WTC11 (cell line): ENCODE data around the gene RUNX2. TPM values are rescaled to one million over a fixed set of nuclear protein-coding genes. Genes with fewer than 3 reads are reported as not detected.

Experiments
- ATAC-seq: fragments of 200-7000 bp; cut with Tn5 transposase; 2 replicates; pipeline ENCODE4 v1.10.0; 2021; ENCODE audit warnings: mild to moderate bottlenecking, moderate library complexity
- CTCF ChIA-PET: fragments of 300-600 bp; sonication (Branson Sonifier 250); formaldehyde crosslinking; loops from one replicate; lab custom pipeline; 2021; ENCODE audit warnings: antibody characterized with exemption; lab: Charles Lee
- POLR2A ChIA-PET: fragments of 350-600 bp; sonication (Branson Sonifier 250); formaldehyde crosslinking; loops from one replicate; lab custom pipeline; 2021; ENCODE audit warnings: antibody characterized with exemption; lab: Charles Lee
- DNase-seq: peaks from one replicate; pipeline ENCODE4 v3.0.0; 2021; ENCODE audit warnings: low spot score
- H3K27ac Mint-ChIP-seq: 2 replicates; pipeline ENCODE4 v1.8.0; 2021; ENCODE audit warnings: mixed read lengths
- H3K27me3 Mint-ChIP-seq: 2 replicates; pipeline ENCODE4 v1.8.0; 2021; ENCODE audit warnings: low read depth, mild to moderate bottlenecking, moderate library complexity, mixed read lengths
- H3K36me3 Mint-ChIP-seq: 2 replicates; pipeline ENCODE4 v1.8.0; 2021; ENCODE audit warnings: mixed read lengths
- H3K4me1 Mint-ChIP-seq: 2 replicates; pipeline ENCODE4 v1.8.0; 2022; ENCODE audit warnings: mixed read lengths
- H3K4me3 Mint-ChIP-seq: 2 replicates; pipeline ENCODE4 v1.8.0; 2021; ENCODE audit warnings: mild to moderate bottlenecking, moderate library complexity, mixed read lengths
- H3K9me3 Mint-ChIP-seq: 2 replicates; pipeline ENCODE4 v1.8.0; 2021; ENCODE audit warnings: mixed read lengths
- ATF1 ChIP-seq: sonication (generic); formaldehyde crosslinking; IDR thresholded peaks from 2 replicates; pipeline ENCODE4 v1.8.1; 2023; ENCODE audit warnings: mild to moderate bottlenecking, moderate library complexity, missing genetic modification reagents
- ATF2 ChIP-seq: sonication (generic); formaldehyde crosslinking; IDR thresholded peaks from 2 replicates; pipeline ENCODE4 v1.8.1; 2022; ENCODE audit warnings: low read depth, missing genetic modification reagents, borderline replicate concordance
- CDX4 ChIP-seq: fragments of 250-450 bp; sonication (Bioruptor Pico); IDR thresholded peaks from 2 replicates; pipeline ENCODE4 v1.9.0; 2021; ENCODE audit warnings: moderate library complexity, mild to moderate bottlenecking, inconsistent platforms, borderline replicate concordance
- ERG ChIP-seq: fragments of 250-450 bp; sonication (Bioruptor Pico); IDR thresholded peaks from 2 replicates; pipeline ENCODE4 v1.8.0; 2021; ENCODE audit warnings: mild to moderate bottlenecking
- GABPB1 ChIP-seq: sonication (generic); formaldehyde crosslinking; IDR thresholded peaks from 2 replicates; pipeline ENCODE4 v1.8.1; 2023; ENCODE audit warnings: mild to moderate bottlenecking, missing genetic modification reagents
- GTF2I ChIP-seq: fragments of 250-450 bp; sonication (Bioruptor Pico); conservative IDR thresholded peaks from 2 replicates; pipeline ENCODE4 v1.4.0; 2021; ENCODE audit warnings: mild to moderate bottlenecking
- HMGXB4 ChIP-seq: sonication (generic); formaldehyde crosslinking; IDR thresholded peaks from 2 replicates; pipeline ENCODE4 v1.8.1; 2023; ENCODE audit warnings: mild to moderate bottlenecking, moderate library complexity, missing genetic modification reagents
- JAZF1 ChIP-seq: fragments of 250-450 bp; sonication (Bioruptor Pico); IDR thresholded peaks from 2 replicates; pipeline ENCODE4 v1.9.0; 2021; ENCODE audit warnings: moderate library complexity, mild to moderate bottlenecking, inconsistent platforms
- MYBL2 ChIP-seq: sonication (generic); formaldehyde crosslinking; IDR thresholded peaks from 2 replicates; pipeline ENCODE4 v1.8.1; 2023; ENCODE audit warnings: mild to moderate bottlenecking, moderate library complexity, missing genetic modification reagents
- PRDM15 ChIP-seq: sonication (generic); formaldehyde crosslinking; IDR thresholded peaks from 2 replicates; pipeline ENCODE4 v1.8.0; 2022; ENCODE audit warnings: missing genetic modification reagents
- SOX15 ChIP-seq: fragments of 250-450 bp; sonication (Bioruptor Pico); IDR thresholded peaks from 2 replicates; pipeline ENCODE4 v1.9.0; 2021; ENCODE audit warnings: mild to moderate bottlenecking
- TCF7 ChIP-seq: sonication (generic); formaldehyde crosslinking; IDR thresholded peaks from 2 replicates; pipeline ENCODE4 v1.8.0; 2022; ENCODE audit warnings: mild to moderate bottlenecking, low read depth, missing genetic modification reagents, moderate library complexity
- TEAD1 ChIP-seq: sonication (generic); formaldehyde crosslinking; IDR thresholded peaks from 2 replicates; pipeline ENCODE4 v1.8.0; 2022; ENCODE audit warnings: mild to moderate bottlenecking, missing genetic modification reagents
- USF2 ChIP-seq: sonication (generic); formaldehyde crosslinking; IDR thresholded peaks from 2 replicates; pipeline ENCODE4 v1.8.1; 2023; ENCODE audit warnings: mild to moderate bottlenecking, missing genetic modification reagents, moderate library complexity
- ZNF263 ChIP-seq: sonication (generic); formaldehyde crosslinking; IDR thresholded peaks from 2 replicates; pipeline ENCODE4 v1.8.1; 2022; ENCODE audit warnings: low read depth, mild to moderate bottlenecking, moderate library complexity, missing genetic modification reagents
- ZNF317 ChIP-seq: sonication (generic); formaldehyde crosslinking; IDR thresholded peaks from 2 replicates; pipeline ENCODE4 v1.8.1; 2023; ENCODE audit warnings: low read depth, mild to moderate bottlenecking, moderate library complexity, missing genetic modification reagents, borderline replicate concordance
- ZNF416 ChIP-seq: fragments of 250-450 bp; sonication (Bioruptor Pico); IDR thresholded peaks from 2 replicates; pipeline ENCODE4 v1.9.0; 2021; ENCODE audit warnings: mild to moderate bottlenecking, inconsistent platforms
- total RNA-seq: library from RNA; stranded (reverse); gene quantifications from 3 replicates; pipeline ENCODE4 v1.2.3, GENCODE V29; 2021

Gene RUNX2
- total RNA-seq, 1 experiment from 2014 or later, result 0.28 TPM

- no peaks in the 10 kb centered on the region for H3K27me3 Mint-ChIP-seq
- H3K9me3 Mint-ChIP-seq, result peaks cover 19% of the 10 kb centered on the region
- CTCF ChIA-PET, result no interaction called here
- ATAC-seq, result no peak
- no peak for TF ChIP-seq ATF2 (CRISPR knock-in tag)
- no peak for TF ChIP-seq CDX4
- TF ChIP-seq ZNF263 (CRISPR knock-in tag), result no peak
- TF ChIP-seq USF2 (CRISPR knock-in tag), result no peak
- no peak for TF ChIP-seq ZNF317 (CRISPR knock-in tag)
- TF ChIP-seq ZNF416 (CRISPR knock-in tag), result no peak
- no peak for TF ChIP-seq JAZF1
- no peak for TF ChIP-seq GABPB1 (CRISPR knock-in tag)
- no peak for TF ChIP-seq HMGXB4 (CRISPR knock-in tag)
- TF ChIP-seq TEAD1 (CRISPR knock-in tag), result no peak
- no peak for TF ChIP-seq MYBL2 (CRISPR knock-in tag)
- TF ChIP-seq SOX15 (CRISPR knock-in tag), result no peak
- no peak for TF ChIP-seq GTF2I (CRISPR knock-in tag)
- TF ChIP-seq ATF1 (CRISPR knock-in tag), result no peak
- no peak for TF ChIP-seq TCF7 (CRISPR knock-in tag)
- TF ChIP-seq PRDM15, result no peak
- no peak for TF ChIP-seq ERG
- H3K4me3 Mint-ChIP-seq, result no peak overlapping the region
- POLR2A ChIA-PET, result interaction anchor here (0.6 kb wide), 1 partner anchor 318 kb away, joined by 6 read pairs; no protein-coding TSS in a partner anchor
- no peak for DNase-seq
- peaks cover 4% of the 10 kb centered on the region for H3K36me3 Mint-ChIP-seq
- no peaks in the 10 kb centered on the region for H3K4me1 Mint-ChIP-seq
- H3K27ac Mint-ChIP-seq, result no peak overlapping the region
Measured at GRCh38 chr6:45299096-45299581, 29.0 kb upstream of the RUNX2 start.
